Measurements from ENCODE around the gene ITPKA.

Gene ITPKA

DNA sequence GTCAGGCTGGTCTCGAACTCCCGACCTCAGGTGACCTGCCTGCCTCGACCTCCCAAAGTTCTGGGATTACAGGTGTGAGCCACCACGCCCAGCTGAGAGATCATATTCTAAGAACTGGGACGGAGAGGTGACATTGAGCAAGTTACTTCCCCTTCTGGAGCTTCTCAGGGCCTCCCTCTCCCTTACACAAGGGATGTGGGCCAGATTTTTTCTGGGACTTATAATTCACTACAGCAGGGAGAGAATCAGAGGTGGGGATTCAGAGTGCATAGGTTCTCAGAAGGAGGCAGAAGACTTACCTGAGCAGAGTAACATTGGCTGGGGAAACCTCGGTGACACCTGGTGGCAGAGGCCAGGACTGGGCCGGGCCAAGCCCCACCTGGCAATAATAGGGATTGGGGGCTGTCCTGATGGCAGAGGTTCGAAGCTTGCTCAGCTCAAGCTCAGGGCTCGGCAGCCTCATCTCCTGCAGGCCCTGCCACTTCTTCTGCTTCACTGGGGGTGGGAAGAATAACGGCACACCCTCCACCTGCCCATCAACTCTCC, 13.2 kb downstream of the ITPKA start:
- Histone ChIP-seq H3K36me3 (ENCODE audit: control insufficient read depth, insufficient read depth, low read length) (no peaks in the 10 kb centered on the region), H3K9me3 (ENCODE audit: control insufficient read depth, low read length) (no peaks in the 10 kb centered on the region), H3K4me1 (no peaks in the 10 kb centered on the region), H3K9ac (no peak overlapping the region), H3K79me2 (no peaks in the 10 kb centered on the region), H3K4me2 (ENCODE audit: low read length) (no peak overlapping the region), H3K27ac (no peak overlapping the region), H2AFZ (no peak overlapping the region), H3K27me3 (ENCODE audit: control insufficient read depth, insufficient read depth, low read length) (no peaks in the 10 kb centered on the region), H3K4me3 (ENCODE audit: low read depth, low read length) (no peak overlapping the region)
- TF ChIP-seq, protein P1, sequence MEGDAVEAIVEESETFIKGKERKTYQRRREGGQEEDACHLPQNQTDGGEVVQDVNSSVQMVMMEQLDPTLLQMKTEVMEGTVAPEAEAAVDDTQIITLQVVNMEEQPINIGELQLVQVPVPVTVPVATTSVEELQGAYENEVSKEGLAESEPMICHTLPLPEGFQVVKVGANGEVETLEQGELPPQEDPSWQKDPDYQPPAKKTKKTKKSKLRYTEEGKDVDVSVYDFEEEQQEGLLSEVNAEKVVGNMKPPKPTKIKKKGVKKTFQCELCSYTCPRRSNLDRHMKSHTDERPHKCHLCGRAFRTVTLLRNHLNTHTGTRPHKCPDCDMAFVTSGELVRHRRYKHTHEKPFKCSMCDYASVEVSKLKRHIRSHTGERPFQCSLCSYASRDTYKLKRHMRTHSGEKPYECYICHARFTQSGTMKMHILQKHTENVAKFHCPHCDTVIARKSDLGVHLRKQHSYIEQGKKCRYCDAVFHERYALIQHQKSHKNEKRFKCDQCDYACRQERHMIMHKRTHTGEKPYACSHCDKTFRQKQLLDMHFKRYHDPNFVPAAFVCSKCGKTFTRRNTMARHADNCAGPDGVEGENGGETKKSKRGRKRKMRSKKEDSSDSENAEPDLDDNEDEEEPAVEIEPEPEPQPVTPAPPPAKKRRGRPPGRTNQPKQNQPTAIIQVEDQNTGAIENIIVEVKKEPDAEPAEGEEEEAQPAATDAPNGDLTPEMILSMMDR (IDR thresholded peaks at IDR 0.05) = no peak

DNA sequence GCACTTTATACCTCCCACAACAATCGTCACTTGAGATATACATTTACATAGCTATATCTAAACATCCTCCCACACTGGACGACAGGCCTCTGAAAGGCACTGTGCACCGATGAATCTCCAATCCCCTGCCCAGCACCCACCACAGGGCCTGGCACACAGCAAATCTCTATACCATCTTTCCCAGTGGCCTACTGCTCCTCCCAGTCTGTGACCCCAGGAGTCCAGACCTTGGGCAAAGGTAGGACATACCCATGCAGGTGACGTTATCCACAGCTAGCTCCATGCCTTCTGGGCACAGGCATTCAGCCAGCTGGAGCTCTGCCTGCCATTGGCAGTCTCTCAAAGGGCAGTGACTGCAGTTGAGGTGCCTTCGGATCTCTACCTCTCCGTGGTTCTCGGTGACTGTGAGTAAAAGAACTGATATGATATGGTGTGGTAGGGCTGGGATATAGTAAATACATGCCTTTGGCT, 14.2 kb downstream of the ITPKA start:
- TF ChIP-seq, protein P1 (IDR thresholded peaks at IDR 0.05) = no peak
- Histone ChIP-seq H3K4me2 (ENCODE audit: low read length) (no peak overlapping the region), H3K79me2 (no peaks in the 10 kb centered on the region), H3K4me3 (ENCODE audit: low read depth, low read length) (no peak overlapping the region), H2AFZ (no peak overlapping the region), H3K9me3 (ENCODE audit: control insufficient read depth, low read length) (no peaks in the 10 kb centered on the region), H3K27ac (no peak overlapping the region), H3K27me3 (ENCODE audit: control insufficient read depth, insufficient read depth, low read length) (no peaks in the 10 kb centered on the region), H3K4me1 (no peaks in the 10 kb centered on the region), H3K36me3 (ENCODE audit: control insufficient read depth, insufficient read depth, low read length) (no peaks in the 10 kb centered on the region), H3K9ac (no peak overlapping the region)

DNA sequence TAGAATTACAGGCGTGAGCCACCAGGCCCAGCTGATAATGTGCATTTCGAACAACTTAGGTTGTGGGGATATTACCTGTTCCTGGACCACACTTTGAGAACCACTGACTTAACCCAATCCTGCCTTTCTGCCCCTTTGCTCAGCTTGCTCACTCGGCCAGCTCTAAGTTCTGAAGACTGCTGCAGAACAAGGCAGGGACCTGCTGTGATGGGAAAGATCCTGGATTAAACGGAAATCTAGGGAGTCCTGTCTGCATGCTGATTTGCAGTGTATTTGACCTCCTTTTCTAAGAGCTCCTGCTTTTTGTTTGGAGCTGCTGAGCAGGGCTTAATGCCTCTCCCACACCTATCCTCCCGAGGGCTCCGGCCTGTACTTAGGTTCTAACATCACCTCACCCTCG, 17.1 kb downstream of the ITPKA start:
- no peak overlapping the region for H3K4me2 ChIP-seq (ENCODE audit: low read length)
- H3K79me2 ChIP-seq = no peaks in the 10 kb centered on the region
- no peak overlapping the region for H3K9ac ChIP-seq
- TF ChIP-seq, protein P1 (IDR thresholded peaks at IDR 0.05) = no peak
- H3K36me3 ChIP-seq (ENCODE audit: control insufficient read depth, insufficient read depth, low read length) = no peaks in the 10 kb centered on the region
- H3K27me3 ChIP-seq (ENCODE audit: control insufficient read depth, insufficient read depth, low read length) = no peaks in the 10 kb centered on the region
- no peaks in the 10 kb centered on the region for H3K4me1 ChIP-seq
- no peak overlapping the region for H3K4me3 ChIP-seq (ENCODE audit: low read depth, low read length)
- H3K9me3 ChIP-seq (ENCODE audit: control insufficient read depth, low read length) = no peaks in the 10 kb centered on the region
- no peak overlapping the region for H2AFZ ChIP-seq
- no peak overlapping the region for H3K27ac ChIP-seq

DNA sequence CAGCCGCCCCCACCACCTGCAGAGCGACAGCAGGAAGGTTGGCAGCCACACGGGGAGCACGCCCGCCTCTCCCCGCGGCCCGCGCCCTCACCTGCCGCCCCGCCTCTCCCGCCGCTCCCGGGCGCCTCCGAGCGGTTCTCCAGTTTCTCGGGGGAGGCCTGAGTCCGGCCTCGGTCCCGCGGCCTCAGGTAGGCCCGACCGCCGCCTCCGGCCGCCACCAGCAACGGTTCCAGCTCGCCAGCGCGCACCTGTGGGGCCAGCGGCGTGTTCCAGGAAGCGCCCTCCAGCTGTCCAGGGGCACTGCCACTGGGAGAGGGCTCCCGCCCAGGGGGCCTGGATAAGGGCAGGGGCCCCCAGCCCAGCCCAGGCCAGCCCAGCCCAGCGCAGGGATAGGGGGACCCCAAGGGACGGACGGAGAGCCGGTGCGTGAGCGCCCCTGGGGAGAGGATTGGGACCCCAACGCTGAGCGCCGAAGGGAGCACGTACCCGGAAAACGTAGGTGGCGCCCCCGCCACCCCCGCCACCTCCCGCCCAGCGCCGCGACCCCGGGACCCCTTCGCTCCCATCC, 17.7 kb downstream of the ITPKA start:
- H3K27ac ChIP-seq = no peak overlapping the region
- no peaks in the 10 kb centered on the region for H3K79me2 ChIP-seq
- TF ChIP-seq, protein P1 (IDR thresholded peaks at IDR 0.05) = no peak
- H3K4me1 ChIP-seq = no peaks in the 10 kb centered on the region
- H3K9ac ChIP-seq = no peak overlapping the region
- H3K36me3 ChIP-seq (ENCODE audit: control insufficient read depth, insufficient read depth, low read length) = no peaks in the 10 kb centered on the region
- no peak overlapping the region for H3K4me3 ChIP-seq (ENCODE audit: low read depth, low read length)
- no peak overlapping the region for H3K4me2 ChIP-seq (ENCODE audit: low read length)
- H2AFZ ChIP-seq = no peak overlapping the region
- no peaks in the 10 kb centered on the region for H3K9me3 ChIP-seq (ENCODE audit: control insufficient read depth, low read length)
- no peaks in the 10 kb centered on the region for H3K27me3 ChIP-seq (ENCODE audit: control insufficient read depth, insufficient read depth, low read length)

DNA sequence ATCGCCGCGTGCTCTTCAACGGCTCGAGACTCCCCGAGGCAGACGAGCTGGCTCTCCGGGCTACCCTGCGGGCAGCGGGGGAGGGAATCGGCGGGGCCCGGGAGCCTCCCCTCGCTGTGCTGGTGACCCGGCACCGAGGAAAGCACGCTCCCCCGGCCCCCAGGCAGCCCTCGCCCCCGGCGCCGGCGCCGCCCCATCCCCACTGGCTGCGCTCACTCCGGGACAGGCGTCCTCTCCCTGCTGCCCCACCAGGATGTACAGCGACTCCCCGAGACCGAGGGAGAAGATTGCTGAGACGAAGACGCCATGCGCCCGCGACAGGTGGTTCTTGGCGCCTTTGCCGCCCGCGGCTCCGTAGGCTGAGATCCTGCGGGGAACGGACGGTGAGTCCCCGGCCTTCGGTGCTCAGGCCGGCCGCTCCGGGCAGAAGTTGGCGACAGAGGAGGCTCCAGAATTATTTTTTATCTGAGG, 18.3 kb downstream of the ITPKA start:
- no peaks in the 10 kb centered on the region for H3K79me2 ChIP-seq
- H3K27ac ChIP-seq = no peak overlapping the region
- H3K4me1 ChIP-seq = no peaks in the 10 kb centered on the region
- no peaks in the 10 kb centered on the region for H3K27me3 ChIP-seq (ENCODE audit: control insufficient read depth, insufficient read depth, low read length)
- TF ChIP-seq, protein P1 (IDR thresholded peaks at IDR 0.05) = no peak
- peak overlapping the region; percentile 38 for H2AFZ ChIP-seq
- H3K4me3 ChIP-seq (ENCODE audit: low read depth, low read length) = no peak overlapping the region
- H3K4me2 ChIP-seq (ENCODE audit: low read length) = peak overlapping the region; percentile 48
- H3K36me3 ChIP-seq (ENCODE audit: control insufficient read depth, insufficient read depth, low read length) = no peaks in the 10 kb centered on the region
- H3K9me3 ChIP-seq (ENCODE audit: control insufficient read depth, low read length) = no peaks in the 10 kb centered on the region
- no peak overlapping the region for H3K9ac ChIP-seq
